ENCODE measurements around the gene ATP6V1G2. TPM values are rescaled to one million over a fixed set of nuclear protein-coding genes. Genes with fewer than 3 reads are reported as not detected.

The ATP6V1G2 gene
- total RNA-seq, 1 experiment from 2014 or later = 3.1 TPM

DNA sequence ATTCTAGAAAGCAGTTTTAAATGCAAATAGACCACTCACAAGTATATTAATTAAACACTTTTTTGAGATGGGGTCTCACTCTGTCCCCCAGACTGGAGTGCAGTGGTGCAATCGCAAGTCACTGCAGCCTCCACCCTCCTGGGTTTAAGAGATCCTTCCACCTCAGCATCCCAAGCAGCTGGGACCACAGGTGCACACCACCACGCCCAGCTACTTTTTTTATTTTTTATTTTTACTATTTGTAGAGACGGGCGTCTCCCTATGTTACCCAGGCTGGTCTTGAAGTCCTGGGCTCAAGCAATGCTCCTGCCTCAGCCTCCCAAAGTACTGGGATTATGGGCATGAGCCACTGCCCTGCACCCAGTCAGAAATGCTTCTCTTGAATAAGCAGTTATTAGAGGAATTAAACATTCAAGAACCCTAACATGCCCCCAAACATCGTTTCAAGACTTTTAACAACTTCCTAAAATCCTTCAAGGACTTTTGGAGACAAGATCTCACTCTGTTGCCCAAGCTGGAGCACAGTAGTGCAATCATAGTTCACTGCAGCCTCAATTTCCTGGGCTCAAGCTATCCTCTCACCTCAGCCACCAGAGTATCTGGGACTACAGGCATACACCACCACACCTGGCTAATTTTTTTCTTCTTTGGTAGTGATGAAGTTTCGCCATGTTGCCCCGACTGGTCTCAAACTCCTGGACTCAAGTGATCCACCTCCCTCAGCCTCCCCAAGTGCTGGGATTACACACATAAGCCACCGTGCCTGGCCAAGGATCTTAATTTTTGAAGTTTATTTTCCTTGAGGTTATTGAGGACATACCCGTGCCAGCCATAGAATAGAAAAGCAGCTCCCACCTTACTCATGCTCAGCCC is 14.4 kb downstream of the ATP6V1G2 start:
- H3K4me3 ChIP-seq (ENCODE audit: low read depth, low read length, poor library complexity, severe bottlenecking) = no peak overlapping the region
- H3K9me3 ChIP-seq (ENCODE audit: low read depth, low read length, poor library complexity, severe bottlenecking) = no peaks in the 10 kb centered on the region
- POLR2A ChIA-PET (ENCODE audit: low non-redundant PET) = interaction anchor here (0.6 to 0.7 kb wide), 3 partner anchors 35 to 453 kb away, joined by 3 to 14 read pairs (median 4); no protein-coding TSS in a partner anchor
- no peak overlapping the region for H3K27ac ChIP-seq (ENCODE audit: low read depth, low read length, poor library complexity, severe bottlenecking)
- intact Hi-C loops (cut with micrococcal nuclease; ENCODE audit: unreplicated experiment) = no loop called here
- no peak for DNase-seq (ENCODE audit: low spot score)
- BruUV-seq (replicated peaks) = no TSS peak
- H3K27me3 ChIP-seq (replicated peaks; ENCODE audit: insufficient read depth, low read depth, low read length, poor library complexity) = no peaks in the 10 kb centered on the region
- H3K36me3 ChIP-seq (ENCODE audit: insufficient read depth, low read length, poor library complexity, severe bottlenecking) = peaks cover 72% of the 10 kb centered on the region
- H3K4me1 ChIP-seq (ENCODE audit: insufficient read depth, low read length, poor library complexity, severe bottlenecking) = no peaks in the 10 kb centered on the region
- CTCF ChIA-PET = no interaction called here
- TF ChIP-seq, protein P1, sequence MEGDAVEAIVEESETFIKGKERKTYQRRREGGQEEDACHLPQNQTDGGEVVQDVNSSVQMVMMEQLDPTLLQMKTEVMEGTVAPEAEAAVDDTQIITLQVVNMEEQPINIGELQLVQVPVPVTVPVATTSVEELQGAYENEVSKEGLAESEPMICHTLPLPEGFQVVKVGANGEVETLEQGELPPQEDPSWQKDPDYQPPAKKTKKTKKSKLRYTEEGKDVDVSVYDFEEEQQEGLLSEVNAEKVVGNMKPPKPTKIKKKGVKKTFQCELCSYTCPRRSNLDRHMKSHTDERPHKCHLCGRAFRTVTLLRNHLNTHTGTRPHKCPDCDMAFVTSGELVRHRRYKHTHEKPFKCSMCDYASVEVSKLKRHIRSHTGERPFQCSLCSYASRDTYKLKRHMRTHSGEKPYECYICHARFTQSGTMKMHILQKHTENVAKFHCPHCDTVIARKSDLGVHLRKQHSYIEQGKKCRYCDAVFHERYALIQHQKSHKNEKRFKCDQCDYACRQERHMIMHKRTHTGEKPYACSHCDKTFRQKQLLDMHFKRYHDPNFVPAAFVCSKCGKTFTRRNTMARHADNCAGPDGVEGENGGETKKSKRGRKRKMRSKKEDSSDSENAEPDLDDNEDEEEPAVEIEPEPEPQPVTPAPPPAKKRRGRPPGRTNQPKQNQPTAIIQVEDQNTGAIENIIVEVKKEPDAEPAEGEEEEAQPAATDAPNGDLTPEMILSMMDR (conservative IDR thresholded peaks at IDR 0.05; ENCODE audit: low read depth, low read length) = no peak
- TF ChIP-seq EZH2 (IDR thresholded peaks at IDR 0.05; ENCODE audit: borderline replicate concordance, low read depth, low read length, poor library complexity, severe bottlenecking) = no peak

DNA sequence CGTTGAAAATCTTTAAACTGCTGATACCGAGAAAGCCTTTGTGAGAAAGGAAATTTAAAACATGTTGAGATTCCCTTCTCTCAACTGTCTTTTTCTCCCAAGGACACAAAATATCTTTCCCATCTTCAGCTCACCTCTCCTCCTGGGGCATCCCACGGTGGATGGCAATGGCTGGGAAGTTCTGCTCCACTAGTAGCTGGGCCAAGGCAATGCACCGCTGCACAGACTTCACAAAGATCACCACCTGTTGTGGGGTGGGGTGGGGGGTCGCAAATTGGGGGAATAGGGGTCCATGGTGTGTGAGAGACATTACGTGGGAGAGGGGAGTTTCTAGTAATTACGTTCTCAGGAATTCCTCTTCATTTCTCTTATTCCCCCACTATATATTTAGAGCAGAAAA is 15.2 kb downstream of the ATP6V1G2 start:
- Histone ChIP-seq H3K9me3 (ENCODE audit: low read depth, low read length, poor library complexity, severe bottlenecking) (no peaks in the 10 kb centered on the region), H3K4me3 (ENCODE audit: low read depth, low read length, poor library complexity, severe bottlenecking) (no peak overlapping the region), H3K4me1 (ENCODE audit: insufficient read depth, low read length, poor library complexity, severe bottlenecking) (no peaks in the 10 kb centered on the region), H3K27ac (ENCODE audit: low read depth, low read length, poor library complexity, severe bottlenecking) (no peak overlapping the region), H3K36me3 (ENCODE audit: insufficient read depth, low read length, poor library complexity, severe bottlenecking) (peaks cover 64% of the 10 kb centered on the region), H3K27me3 (replicated peaks; ENCODE audit: insufficient read depth, low read depth, low read length, poor library complexity) (no peaks in the 10 kb centered on the region)
- no TSS peak for BruUV-seq (replicated peaks)
- ChIA-PET POLR2A (ENCODE audit: low non-redundant PET) (interaction anchor here (0.6 to 0.7 kb wide), 2 partner anchors 36 to 53 kb away, joined by 4 to 14 read pairs; no protein-coding TSS in a partner anchor), CTCF (no interaction called here)
- intact Hi-C loops (cut with micrococcal nuclease; ENCODE audit: unreplicated experiment) = no loop called here
- no peak for DNase-seq (ENCODE audit: low spot score)
- TF ChIP-seq EZH2 (IDR thresholded peaks at IDR 0.05; ENCODE audit: borderline replicate concordance, low read depth, low read length, poor library complexity, severe bottlenecking) = no peak
- TF ChIP-seq, protein P1 (conservative IDR thresholded peaks at IDR 0.05; ENCODE audit: low read depth, low read length) = no peak

DNA sequence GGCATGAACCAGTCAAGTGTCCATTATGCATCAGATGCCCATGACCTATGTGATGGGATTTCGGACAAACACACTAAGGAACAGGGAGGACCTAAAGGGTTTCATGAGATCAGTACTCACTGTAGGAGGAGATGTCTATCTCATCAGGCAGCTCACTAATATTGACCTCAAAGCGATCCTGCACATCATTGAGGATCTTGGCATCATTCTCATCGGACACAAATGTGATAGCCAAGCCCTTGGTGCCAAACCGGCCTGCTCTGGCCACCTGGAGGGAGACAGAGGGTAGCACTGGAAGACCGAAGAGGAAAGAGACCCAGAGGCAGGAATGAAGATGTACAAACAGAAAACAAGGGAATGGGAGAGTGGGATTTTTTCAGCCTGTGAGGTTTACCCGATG is 15.7 kb downstream of the ATP6V1G2 start:
- Histone ChIP-seq H3K9me3 (ENCODE audit: low read depth, low read length, poor library complexity, severe bottlenecking) (no peaks in the 10 kb centered on the region), H3K36me3 (ENCODE audit: insufficient read depth, low read length, poor library complexity, severe bottlenecking) (peaks cover 59% of the 10 kb centered on the region), H3K27ac (ENCODE audit: low read depth, low read length, poor library complexity, severe bottlenecking) (no peak overlapping the region), H3K4me3 (ENCODE audit: low read depth, low read length, poor library complexity, severe bottlenecking) (no peak overlapping the region), H3K27me3 (replicated peaks; ENCODE audit: insufficient read depth, low read depth, low read length, poor library complexity) (no peaks in the 10 kb centered on the region), H3K4me1 (ENCODE audit: insufficient read depth, low read length, poor library complexity, severe bottlenecking) (no peaks in the 10 kb centered on the region)
- ChIA-PET POLR2A (ENCODE audit: low non-redundant PET) (no interaction called here), CTCF (no interaction called here)
- no peak for DNase-seq (ENCODE audit: low spot score)
- BruUV-seq (replicated peaks) = no TSS peak
- TF ChIP-seq, protein P1 (conservative IDR thresholded peaks at IDR 0.05; ENCODE audit: low read depth, low read length) = no peak
- no peak for TF ChIP-seq EZH2 (IDR thresholded peaks at IDR 0.05; ENCODE audit: borderline replicate concordance, low read depth, low read length, poor library complexity, severe bottlenecking)
- intact Hi-C loops (cut with micrococcal nuclease; ENCODE audit: unreplicated experiment) = no loop called here

Measured in A673 (cell line).